HL-60 (cell line): Measurements from ENCODE around the gene PIM3.
"Not testable (repeated sequence)": the region's sequence is repeated elsewhere in the genome, so short reads cannot be mapped to it uniquely, and the experiment has no call there.

Experiments used
- DNase-seq, 2 experiments: peaks; one replicate each; pipeline ENCODE4 v3.0.0-alpha.2; 2010 to 2020; ENCODE audit warnings: low read depth in 1 of 2, low spot score in 1 of 2
- H3K27ac ChIP-seq: fragments of 250-450 bp; sonication (Bioruptor Pico); replicated peaks from 2 replicates; pipeline ENCODE4 v1.5.1; 2020; ENCODE audit warnings: mild to moderate bottlenecking, moderate library complexity
- H3K27me3 ChIP-seq: fragments of 250-450 bp; sonication (Bioruptor Pico); 2 replicates; pipeline ENCODE4 v1.5.1; 2021; ENCODE audit warnings: mild to moderate bottlenecking, moderate library complexity; ENCODE audit not compliant: insufficient read depth, poor library complexity, severe bottlenecking
- H3K4me3 ChIP-seq: replicated peaks from 2 replicates; pipeline ENCODE4 v1.5.1; 2011; ENCODE audit warnings: mild to moderate bottlenecking, control low read depth, low read length; ENCODE audit not compliant: insufficient read depth
- GABPA ChIP-seq: IDR thresholded peaks from 2 replicates; pipeline ENCODE4 v1.6.1; 2012; ENCODE audit warnings: low read depth
- POLR2AphosphoS5 ChIP-seq: IDR thresholded peaks from 2 replicates; pipeline ENCODE4 v1.6.1; 2012; ENCODE audit warnings: low read depth
- REST ChIP-seq: IDR thresholded peaks from 2 replicates; pipeline ENCODE4 v1.6.1; 2012; ENCODE audit warnings: low read depth; ENCODE audit not compliant: insufficient replicate concordance
- SPI1 ChIP-seq: IDR thresholded peaks from 2 replicates; pipeline ENCODE4 v1.6.1; 2012; ENCODE audit warnings: low read depth, mild to moderate bottlenecking, borderline replicate concordance
- TF ChIP-seq, protein P1 (sequence below): IDR thresholded peaks from one replicate; pipeline ENCODE4 v1.5.1; 2011; ENCODE audit warnings: low read length, control low read depth, inconsistent platforms; ENCODE audit not compliant: insufficient read depth

The PIM3 gene

DNA sequence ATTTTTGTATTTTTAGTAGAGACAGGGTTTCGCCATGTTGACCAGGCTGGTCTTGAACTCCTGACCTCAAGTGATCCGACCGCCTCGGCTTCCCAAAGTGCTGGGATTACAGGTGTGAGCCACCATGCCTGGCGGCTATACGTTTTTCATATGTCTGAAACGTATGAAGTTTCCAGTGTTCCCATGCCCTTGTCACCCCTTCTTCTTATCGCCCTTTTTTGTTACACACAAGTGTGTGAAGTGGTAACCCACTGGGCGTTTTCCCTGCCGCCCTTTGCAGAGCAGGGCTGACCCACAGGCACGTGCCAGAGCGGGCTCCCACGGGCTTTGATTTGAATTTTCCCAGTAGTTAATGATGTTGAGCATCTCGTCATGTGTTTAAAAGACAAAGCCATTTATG is 17.0 kb downstream of the PIM3 start:
- DNase-seq: no peak
- Histone ChIP-seq H3K4me3 (no peak overlapping the region), H3K27me3 (no peaks in the 10 kb centered on the region), H3K27ac (no peak overlapping the region)
- TF ChIP-seq SPI1: no peak
- no peak for TF ChIP-seq REST
- TF ChIP-seq, protein P1, sequence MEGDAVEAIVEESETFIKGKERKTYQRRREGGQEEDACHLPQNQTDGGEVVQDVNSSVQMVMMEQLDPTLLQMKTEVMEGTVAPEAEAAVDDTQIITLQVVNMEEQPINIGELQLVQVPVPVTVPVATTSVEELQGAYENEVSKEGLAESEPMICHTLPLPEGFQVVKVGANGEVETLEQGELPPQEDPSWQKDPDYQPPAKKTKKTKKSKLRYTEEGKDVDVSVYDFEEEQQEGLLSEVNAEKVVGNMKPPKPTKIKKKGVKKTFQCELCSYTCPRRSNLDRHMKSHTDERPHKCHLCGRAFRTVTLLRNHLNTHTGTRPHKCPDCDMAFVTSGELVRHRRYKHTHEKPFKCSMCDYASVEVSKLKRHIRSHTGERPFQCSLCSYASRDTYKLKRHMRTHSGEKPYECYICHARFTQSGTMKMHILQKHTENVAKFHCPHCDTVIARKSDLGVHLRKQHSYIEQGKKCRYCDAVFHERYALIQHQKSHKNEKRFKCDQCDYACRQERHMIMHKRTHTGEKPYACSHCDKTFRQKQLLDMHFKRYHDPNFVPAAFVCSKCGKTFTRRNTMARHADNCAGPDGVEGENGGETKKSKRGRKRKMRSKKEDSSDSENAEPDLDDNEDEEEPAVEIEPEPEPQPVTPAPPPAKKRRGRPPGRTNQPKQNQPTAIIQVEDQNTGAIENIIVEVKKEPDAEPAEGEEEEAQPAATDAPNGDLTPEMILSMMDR: no peak
- no peak for TF ChIP-seq GABPA
- no peak for TF ChIP-seq POLR2AphosphoS5

DNA sequence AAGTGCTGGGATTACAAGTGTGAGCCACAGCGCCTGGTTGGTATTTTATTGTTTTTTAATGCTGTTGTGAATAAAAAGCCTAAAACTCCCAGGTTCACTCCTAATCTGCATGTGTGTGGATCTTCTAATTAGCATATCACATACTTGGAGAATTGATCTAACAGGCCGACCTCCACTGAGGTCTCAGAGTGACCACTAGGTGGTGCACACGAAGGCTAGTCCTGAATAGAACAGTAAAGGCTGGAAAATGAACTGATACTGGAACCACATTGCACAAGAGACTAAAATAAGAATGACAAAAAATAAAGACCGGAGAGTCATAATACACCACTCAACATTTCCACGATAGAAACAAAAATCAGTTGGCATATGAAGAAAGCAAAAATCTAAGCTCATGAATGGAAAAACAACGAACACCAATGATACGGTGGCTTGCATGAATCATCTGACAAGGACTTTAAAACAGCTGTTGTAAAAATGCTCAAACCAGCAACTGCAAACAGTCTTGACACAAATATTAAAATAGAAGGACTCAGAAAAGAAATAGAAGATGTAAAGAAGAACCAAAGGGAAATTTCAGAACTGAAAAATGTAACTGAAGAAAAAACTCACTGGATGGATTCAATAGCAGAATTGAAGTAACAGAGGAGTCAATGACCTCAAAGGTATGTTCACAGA is 19.2 kb downstream of the PIM3 start:
- Histone ChIP-seq H3K27ac (no peak overlapping the region), H3K4me3 (no peak overlapping the region), H3K27me3 (no peaks in the 10 kb centered on the region)
- TF ChIP-seq, protein P1: peak; percentile 36
- TF ChIP-seq REST: no peak
- peak in 1 of 2 experiments; percentile 50 for DNase-seq

- not testable (repeated sequence) for H3K27ac ChIP-seq, H3K4me3 ChIP-seq, DNase-seq, H3K27me3 ChIP-seq
These were observed 21.2 kb downstream of the PIM3 start for GRCh38 chr22:49981799-49982198.

GRCh38 chr22:49983148-49984042 is 22.8 kb downstream of the PIM3 start:
- Histone ChIP-seq H3K27ac (no peak overlapping the region), H3K27me3 (no peaks in the 10 kb centered on the region), H3K4me3 (no peak overlapping the region)
- no peak for TF ChIP-seq POLR2AphosphoS5
- no peak for DNase-seq

- H3K27me3 ChIP-seq: no peaks in the 10 kb centered on the region
- TF ChIP-seq POLR2AphosphoS5 (no peak), SPI1 (no peak), GABPA (no peak), REST (no peak)
- TF ChIP-seq, protein P1: no peak
- no peak overlapping the region for H3K4me3 ChIP-seq
- no peak overlapping the region for H3K27ac ChIP-seq
- DNase-seq: no peak
These were observed 25.8 kb downstream of the PIM3 start for GRCh38 chr22:49986325-49986724.

GRCh38 chr22:49989826-49990225 is 29.3 kb downstream of the PIM3 start:
- H3K27me3 ChIP-seq, DNase-seq, H3K27ac ChIP-seq, H3K4me3 ChIP-seq: not testable (repeated sequence)
